GM10248 (cell line): Measurements from ENCODE around the gene FAM98B.
A peak's percentile ranks its signal among the peaks of the same experiment; 100 is the strongest.

Experiments used
- CTCF ChIA-PET: fragments of 300-600 bp; sonication (Branson Sonifier 250); formaldehyde crosslinking; extraction: SDS; loops from one replicate; lab custom pipeline; 2021; ENCODE audit warnings: antibody characterized with exemption; lab: Yijun Ruan, JAX
- POLR2A ChIA-PET: fragments of 350-650 bp; sonication (Branson Sonifier 250); formaldehyde crosslinking; extraction: SDS; loops from one replicate; lab custom pipeline; 2020; ENCODE audit warnings: antibody characterized with exemption; lab: Yijun Ruan, JAX
- DNase-seq: peaks from one replicate; pipeline ENCODE4 v3.0.0; 2012; ENCODE audit errors: extremely low spot score
- TF ChIP-seq, protein P1 (sequence below): IDR thresholded peaks from 2 replicates; pipeline ENCODE4 v1.5.1; 2012; ENCODE audit warnings: mild to moderate bottlenecking, low read depth; ENCODE audit errors: extremely low read depth, missing control alignments, control extremely low read depth

FAM98B gene

DNA sequence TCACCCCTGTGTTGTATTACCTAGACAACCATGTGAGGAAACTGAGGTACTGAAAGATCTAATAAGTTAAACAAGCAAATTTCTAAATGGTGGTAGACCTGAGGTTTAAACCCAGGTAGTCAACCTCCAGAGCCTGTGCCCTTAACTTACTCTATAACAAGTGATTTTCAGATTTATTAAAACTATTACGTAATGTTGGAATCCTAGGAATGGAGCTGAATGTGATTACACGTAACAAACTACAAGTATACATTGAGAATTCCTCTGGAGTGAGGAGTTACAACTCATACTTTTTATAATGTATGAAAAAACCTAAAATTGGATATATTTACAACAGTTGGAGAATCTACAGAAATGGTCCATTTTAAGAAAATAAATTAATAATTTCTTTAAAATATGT, 18.0 kb downstream of the FAM98B start:
- ChIA-PET CTCF (interaction anchor here (0.9 to 4.9 kb wide), 17 partner anchors 8 to 235 kb away, joined by 3 to 37 read pairs (median 5); partner anchors contain the start of gene RASGRP1), POLR2A (no interaction called here)
- no peak for DNase-seq
- TF ChIP-seq, protein P1, sequence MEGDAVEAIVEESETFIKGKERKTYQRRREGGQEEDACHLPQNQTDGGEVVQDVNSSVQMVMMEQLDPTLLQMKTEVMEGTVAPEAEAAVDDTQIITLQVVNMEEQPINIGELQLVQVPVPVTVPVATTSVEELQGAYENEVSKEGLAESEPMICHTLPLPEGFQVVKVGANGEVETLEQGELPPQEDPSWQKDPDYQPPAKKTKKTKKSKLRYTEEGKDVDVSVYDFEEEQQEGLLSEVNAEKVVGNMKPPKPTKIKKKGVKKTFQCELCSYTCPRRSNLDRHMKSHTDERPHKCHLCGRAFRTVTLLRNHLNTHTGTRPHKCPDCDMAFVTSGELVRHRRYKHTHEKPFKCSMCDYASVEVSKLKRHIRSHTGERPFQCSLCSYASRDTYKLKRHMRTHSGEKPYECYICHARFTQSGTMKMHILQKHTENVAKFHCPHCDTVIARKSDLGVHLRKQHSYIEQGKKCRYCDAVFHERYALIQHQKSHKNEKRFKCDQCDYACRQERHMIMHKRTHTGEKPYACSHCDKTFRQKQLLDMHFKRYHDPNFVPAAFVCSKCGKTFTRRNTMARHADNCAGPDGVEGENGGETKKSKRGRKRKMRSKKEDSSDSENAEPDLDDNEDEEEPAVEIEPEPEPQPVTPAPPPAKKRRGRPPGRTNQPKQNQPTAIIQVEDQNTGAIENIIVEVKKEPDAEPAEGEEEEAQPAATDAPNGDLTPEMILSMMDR: no peak

DNA sequence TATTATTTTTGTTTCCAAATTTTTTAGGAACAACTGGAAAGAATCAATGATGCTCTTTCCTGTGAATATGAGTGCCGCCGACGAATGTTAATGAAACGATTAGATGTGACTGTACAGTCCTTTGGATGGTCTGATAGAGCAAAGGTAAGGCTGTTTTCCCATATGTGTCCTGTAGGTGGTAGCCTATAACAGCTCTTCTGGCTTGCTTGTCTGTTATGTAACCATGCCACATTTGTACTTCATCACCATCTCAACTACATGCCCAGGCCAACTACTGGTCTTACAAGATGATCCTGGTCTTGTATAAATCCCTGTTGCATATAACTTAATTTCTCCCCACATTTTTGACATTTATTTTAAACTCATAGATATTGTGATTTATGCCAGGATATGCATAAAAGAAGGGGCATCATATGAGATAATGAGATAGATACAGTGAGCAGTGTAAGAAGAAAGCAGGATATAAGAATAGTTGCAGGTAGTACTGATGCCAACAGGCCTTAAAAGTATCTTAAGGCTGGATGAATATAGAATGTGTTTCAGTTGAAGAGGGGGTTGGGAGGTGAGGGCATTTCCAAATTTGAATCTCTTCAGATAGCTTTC, 20.3 kb downstream of the FAM98B start:
- peak; percentile 49 for DNase-seq
- ChIA-PET POLR2A (no interaction called here), CTCF (interaction anchor here (0.7 to 6.7 kb wide), 20 partner anchors 10 to 238 kb away, joined by 3 to 129 read pairs (median 3); partner anchors contain the start of gene FAM98B)
- TF ChIP-seq, protein P1: peak; percentile 54

DNA sequence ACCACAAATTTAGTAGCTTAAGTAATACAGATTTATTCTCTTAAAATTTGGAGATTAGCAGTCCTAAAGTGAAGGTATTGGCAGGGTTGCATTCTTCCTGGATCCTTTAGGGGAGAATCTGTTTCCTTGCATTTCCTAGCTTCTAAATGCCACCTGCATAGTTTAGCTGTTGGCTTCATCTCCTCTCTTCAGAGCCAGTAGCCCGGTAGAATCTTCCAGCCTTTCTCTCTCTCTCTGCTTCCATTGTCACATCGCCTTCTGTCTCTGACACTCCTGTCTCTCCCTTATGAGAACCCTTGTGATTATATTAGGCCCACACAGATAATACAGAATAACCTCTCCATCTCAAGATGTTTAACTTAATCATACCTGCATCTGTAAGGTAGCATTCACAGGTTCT, 21.4 kb downstream of the FAM98B start:
- POLR2A ChIA-PET: no interaction called here
- CTCF ChIA-PET: interaction anchor here (0.7 to 6.7 kb wide), 13 partner anchors 10 to 229 kb away, joined by 3 to 129 read pairs (median 7); partner anchors contain the start of gene FAM98B
- no peak for DNase-seq
- TF ChIP-seq, protein P1: no peak

DNA sequence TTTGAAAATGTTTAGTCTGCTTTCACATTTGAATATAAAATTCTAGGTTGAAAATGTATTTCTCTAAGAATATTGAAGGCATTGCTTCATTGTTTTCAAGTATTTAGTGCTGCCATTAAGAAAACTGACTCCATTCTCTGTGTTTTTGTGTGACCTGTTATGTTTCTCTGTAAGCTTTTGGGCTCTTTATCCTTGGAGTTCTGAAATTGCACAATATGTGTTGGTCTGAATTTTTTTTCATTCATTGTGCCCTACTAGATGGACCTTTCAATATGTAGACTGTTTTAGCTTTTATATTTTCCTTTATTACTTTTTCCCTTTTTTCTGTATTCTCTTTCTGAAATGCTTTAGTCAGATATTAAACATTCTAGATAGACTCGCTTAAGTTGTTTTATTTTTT, 22.2 kb downstream of the FAM98B start:
- POLR2A ChIA-PET: no interaction called here
- CTCF ChIA-PET: interaction anchor here (1.3 to 6.7 kb wide), 6 partner anchors 17 to 223 kb away, joined by 3 to 129 read pairs (median 10); partner anchors contain the start of gene FAM98B
- no peak for DNase-seq
- TF ChIP-seq, protein P1: no peak

DNA sequence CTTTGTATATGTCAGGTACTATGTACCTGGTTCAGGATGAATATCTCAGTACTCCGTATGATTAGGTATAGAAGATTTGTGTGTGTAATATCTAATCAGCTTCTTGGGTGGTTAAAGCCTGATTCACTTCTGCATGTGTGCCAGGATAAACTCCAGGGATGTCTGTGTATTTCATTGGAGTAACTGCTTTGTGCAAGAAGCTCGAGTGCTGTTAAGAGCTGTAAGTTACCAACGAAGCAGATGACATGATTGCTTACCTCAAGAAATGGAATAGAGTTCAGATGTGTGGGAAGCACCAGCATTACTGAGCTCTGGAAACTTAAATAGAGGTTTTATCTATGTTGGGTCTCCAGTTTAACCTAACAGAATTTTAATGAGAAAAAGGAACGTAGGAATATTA, 23.7 kb downstream of the FAM98B start:
- ChIA-PET CTCF (interaction anchor here (1.3 to 6.7 kb wide), 6 partner anchors 12 to 210 kb away, joined by 3 to 129 read pairs (median 6); partner anchors contain the start of gene RASGRP1), POLR2A (no interaction called here)
- DNase-seq: no peak
- TF ChIP-seq, protein P1: no peak

DNA sequence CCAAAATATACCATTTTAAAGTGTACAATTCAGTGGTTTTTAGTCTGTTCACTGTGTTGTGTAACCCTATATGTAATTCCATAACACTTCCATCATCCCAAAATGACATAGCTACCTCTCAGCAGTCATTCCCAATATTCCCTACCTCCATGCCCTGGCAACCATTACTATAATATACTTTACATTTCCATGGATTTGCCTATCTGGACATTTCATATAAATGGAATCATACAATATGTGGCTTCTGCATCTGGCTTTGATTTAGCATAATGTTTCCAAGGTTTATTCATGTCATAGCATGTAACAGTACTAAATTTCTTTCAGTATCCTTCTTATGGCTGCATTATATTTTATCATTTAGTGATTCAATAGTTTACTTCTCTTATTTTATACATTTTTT, 25.3 kb downstream of the FAM98B start:
- ChIA-PET POLR2A (no interaction called here), CTCF (interaction anchor here (1.1 to 6.7 kb wide), 4 partner anchors 11 to 220 kb away, joined by 3 to 129 read pairs (median 6); no protein-coding TSS in a partner anchor)
- DNase-seq: no peak
- TF ChIP-seq, protein P1: no peak
